GM21390 (cell line): Measurements from ENCODE around the gene NPR1.
"Not testable (repeated sequence)": the region's sequence is repeated elsewhere in the genome, so short reads cannot be mapped to it uniquely, and the experiment has no call there.

Experiments used
- ATAC-seq: cut with Tn5 transposase; IDR thresholded peaks from one replicate; pipeline ENCODE4 v1.9.1; 2021; ENCODE audit not compliant: unreplicated experiment

Gene NPR1

GRCh38 chr1:153723687-153724086 is 45.2 kb downstream of the NPR1 start:
- no peak for ATAC-seq

GRCh38 chr1:153724634-153725033 is 46.1 kb downstream of the NPR1 start:
- ATAC-seq = not testable (repeated sequence)

GRCh38 chr1:153727463-153728304 is 49.2 kb downstream of the NPR1 start, which contains the start of gene INTS3:
INTS3 (plus strand) TSS chr1:153728050; CDS start chr1:153728635, 585 bp downstream.
- peak; percentile 93 for ATAC-seq

DNA sequence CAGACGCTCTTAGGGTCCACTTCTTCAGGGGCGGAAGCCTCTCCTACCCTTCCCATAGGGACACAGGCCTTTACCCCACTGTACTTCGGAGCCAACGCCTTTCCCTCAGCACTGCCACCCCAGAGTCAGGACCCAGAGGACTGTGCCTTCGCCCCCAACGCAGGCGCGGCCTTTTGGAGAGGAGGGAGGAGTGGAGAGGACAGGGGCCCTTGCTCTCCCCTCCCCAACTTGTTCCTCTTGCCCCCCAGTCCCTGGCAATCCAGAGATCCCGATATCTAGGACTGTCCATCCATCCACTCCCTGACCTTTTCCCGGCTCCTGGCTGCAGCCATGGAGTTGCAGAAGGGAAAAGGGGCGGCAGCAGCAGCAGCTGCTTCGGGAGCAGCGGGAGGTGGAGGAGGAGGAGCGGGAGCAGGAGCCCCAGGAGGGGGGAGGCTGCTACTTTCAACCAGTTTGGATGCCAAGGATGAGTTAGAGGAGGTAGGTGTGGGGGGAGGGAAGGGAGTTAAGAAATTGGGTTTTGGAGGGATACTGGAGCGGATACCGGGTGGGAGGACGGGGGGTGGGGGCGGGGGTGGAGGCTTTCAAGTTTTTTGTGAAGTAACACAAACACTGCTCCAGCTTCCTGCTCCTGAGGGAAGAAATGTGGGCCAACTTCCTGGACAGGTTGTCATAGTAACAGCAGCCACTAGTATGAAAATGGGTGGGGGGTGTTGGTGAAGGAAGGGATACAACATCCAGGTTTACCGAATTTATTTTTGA is 50.0 kb downstream of the NPR1 start:
- no peak for ATAC-seq

DNA sequence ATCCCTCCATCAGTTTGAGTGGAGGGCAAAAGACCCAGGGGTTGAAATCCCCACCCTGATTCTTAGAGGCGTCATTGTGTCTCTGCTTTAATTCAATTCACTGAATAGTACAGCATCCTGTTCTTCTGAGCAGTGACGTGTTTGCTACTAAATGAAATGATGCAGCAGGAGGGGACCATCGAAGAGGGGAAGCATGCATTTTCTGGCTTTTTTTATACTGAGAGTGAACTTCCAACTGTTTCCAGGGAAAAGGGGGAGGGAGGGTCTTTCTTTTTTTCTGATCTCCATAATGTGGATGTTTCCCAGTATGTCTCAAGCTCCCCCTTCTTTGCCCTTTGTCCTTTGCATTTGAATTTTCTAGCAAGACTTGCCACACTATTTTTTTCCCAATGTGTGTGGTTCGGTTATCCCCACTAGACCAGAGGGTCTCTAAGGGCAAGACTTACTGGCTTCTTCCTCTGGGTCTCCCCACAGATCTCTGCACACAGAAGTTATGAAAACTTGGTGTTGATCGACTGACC is 52.0 kb downstream of the NPR1 start:
- ATAC-seq = no peak

- ATAC-seq = no peak
Measured at GRCh38 chr1:153733970-153734369, 55.5 kb downstream of the NPR1 start.

DNA sequence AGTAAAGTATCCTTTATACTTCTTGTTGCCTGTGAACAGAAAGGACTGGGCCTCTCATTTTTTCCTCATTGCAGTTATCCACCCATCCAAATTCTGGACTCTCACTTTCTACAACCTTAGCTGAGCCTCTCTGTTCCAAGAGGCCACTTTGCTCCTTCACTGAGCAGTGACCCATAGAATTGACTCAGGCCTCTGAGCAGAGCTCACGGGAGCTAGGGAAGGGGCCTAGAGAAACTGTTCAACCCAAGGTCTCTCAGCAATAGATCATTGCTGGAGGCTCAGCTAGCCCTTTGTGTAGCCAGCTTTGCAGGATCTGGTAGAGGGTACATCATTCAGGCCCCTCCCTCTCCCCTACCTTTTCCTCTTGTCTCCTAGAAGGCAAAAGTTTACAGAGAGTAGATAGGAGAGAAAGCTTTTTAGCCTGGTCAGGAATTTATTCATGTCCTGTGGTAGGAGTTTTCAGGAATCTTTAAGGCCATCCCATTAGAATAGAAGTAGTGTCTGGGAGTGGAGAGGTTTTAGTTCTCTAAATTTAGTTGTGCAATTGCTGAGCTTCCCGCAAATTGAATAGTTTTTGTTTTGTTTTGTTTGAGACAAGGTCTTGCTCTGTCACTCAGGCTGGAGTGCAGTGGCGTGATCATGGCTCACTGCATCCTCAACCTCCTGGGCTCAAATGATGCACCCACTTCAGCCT is 56.1 kb downstream of the NPR1 start:
- ATAC-seq = peak; percentile 40

DNA sequence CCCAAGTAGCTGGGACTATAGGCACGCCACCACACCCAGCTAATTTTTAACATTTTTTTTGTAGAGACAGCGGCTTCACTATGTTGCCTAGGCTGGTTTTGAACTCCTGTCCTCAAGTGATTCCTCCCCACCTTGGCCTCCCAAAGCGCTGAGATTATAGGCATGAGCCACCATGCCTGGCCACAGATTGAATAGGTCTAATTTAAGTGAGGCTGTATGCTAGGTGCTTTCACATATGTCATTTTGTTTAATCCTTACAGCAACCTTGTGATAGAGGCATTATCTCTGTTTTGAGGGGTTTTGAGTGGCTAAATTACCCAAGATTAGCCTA is 56.6 kb downstream of the NPR1 start:
- no peak for ATAC-seq

DNA sequence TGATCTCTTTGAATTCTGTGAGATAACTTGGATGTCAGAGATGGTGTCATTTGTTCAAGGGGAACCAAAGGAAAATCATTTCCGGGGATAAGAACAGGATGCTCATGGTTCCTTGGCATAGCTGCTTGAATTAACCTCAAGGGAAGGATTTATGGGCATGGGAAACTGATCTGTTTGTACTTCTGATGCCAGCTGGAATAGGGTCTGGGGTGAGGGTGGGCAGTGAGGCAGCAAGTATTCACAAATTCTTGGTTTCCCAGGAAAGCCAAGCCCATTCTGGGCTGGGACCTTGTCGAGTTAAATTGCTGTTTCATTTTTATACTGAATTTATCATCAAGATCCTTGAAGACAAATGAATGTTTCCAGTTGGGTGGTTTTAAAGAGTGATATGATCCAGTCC is 63.5 kb downstream of the NPR1 start:
- no peak for ATAC-seq

DNA sequence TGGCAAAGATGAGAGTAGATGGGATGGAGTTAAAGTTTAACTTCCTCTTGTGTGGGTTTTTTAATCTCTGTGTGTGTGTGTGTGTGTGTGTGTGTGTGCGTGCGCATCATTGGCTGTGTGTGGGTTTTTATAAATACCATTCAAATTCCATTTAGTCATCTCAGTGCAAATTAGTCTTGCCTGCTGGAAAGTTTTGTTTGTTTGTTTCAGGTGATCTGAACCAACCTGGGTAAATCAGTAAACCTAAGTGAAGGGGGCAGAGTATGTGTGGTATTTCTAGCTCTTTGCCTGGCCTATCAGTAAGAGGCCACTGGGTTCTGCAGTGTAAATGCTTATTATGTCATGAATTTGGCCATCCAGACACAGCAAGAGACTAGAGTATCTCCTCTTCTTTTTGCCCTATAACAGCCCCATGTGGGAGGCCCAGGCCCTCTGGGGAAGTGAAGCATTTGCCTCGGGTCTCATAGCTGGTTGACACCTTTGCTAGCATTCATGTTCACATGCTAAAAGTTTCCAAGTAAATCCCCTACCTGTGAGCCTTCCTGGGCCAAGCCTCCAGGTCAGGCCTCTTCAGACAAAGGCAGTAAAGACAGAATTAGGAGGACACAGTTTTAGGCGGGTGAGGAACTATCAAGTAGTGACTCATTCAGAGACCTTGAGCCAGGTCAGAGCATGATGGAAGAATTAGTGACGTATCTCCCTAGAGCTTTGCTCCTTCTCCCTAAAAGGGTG is 64.1 kb downstream of the NPR1 start:
- no peak for ATAC-seq
